ENCODE results near the gene RARS2.

RARS2 gene

GRCh38 chr6:87572883-87573282 is 16.9 kb downstream of the RARS2 start:
- DNase-seq, result no peak

GRCh38 chr6:87572021-87572420 is 17.8 kb downstream of the RARS2 start:
- DNase-seq, result no peak

DNA sequence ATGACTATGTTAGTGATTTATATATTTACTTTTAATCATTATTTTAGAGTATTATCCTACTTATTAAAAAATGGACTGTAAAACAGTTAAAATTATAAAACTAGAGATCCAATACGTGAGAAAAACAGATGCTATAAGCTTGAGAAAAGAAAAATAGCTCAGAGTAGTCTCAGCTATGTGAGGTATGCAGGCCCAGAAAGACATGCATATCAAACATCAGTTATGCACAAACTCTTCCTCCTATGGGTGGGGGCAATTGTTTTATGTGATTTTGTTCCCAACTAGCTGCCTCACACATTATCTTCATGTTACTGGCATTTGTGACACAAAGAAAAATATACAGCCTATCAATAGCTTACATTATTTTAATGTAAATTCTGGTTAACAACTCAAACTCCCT is 28.8 kb downstream of the RARS2 start:
- DNase-seq, result no peak

- DNase-seq, result no peak
Observed at GRCh38 chr6:87558446-87558845, 31.3 kb downstream of the RARS2 start.

DNA sequence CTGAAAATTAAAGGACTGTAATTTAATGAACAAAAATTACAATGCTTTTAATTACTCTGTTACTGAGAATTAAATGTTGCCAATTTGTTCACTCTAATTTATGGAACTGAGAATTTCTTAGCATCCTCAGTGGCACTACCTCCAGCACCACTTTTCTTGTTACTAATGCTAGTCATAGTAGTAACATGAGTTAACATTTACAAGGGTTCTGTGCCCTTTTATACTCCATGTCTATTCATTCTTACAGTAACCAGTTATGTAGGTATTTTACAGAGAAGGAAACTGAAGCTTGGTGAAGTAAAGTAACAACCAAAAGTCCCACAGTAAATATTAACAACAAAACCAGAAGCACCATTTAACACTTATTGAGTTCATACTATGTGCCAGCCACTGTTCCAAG is 34.3 kb downstream of the RARS2 start:
- no peak for DNase-seq

DNA sequence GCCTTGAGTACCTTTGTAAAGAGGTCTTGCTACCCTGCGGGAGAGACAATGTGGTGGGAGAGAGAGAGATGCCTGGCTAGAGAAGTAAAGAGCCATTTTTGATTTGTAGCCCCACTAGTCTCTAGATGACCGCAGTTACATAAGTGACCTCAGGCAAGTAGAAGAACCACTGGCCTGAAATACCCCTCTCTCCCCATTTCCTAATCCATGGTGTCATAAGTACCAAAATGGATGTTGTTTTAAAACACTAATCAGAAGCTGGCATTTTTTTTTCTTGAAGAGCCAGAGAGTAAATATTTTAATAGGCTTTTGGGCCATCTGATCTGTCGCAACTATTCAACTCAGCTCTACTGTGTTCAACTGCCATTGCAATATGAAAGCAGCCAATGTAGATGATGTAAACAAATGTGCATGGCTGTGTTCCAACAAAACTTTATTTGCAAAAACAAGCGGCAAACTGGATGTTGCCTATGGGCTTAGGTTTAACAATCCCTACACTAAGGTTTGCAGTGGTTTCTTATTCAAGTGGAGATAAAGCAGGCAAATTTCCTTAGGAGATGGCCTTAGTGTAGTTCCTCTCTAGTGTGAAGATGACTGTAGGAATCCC is 36.5 kb downstream of the RARS2 start:
- DNase-seq, result no peak

DNA sequence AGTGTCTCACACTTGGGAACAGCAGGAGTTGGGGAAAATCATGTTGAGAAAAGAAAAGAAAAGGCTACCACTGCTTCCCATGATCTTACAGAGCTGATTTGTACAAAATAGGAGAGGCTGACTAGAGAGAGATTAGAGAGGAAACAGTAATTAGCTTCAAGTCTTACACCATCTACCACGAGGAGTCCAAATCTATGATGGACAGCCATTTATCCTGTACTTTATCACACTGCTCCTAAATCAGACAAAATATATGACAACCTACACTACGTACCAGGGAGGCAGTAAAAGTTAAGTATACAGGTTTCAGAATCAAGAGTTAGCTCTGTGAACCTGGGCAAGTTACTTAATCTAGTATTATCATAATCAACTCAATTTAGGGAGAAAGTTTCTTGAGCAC is 38.0 kb downstream of the RARS2 start:
- no peak for DNase-seq

DNA sequence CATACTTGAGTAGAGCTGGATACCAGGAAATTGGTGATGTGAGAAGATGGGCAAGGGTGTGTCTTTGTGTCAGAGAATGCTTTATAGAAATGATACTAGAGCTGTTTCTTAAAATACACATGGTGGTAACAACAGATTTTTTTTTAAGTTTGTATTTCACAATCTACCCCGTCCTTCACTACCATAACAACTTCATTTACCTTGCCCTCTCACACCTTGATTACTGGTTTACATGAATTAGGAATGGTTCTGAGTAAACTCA is 45.4 kb downstream of the RARS2 start:
- no peak for DNase-seq

- DNase-seq, result no peak
Observed at GRCh38 chr6:87543696-87544473, 45.9 kb downstream of the RARS2 start.

- DNase-seq, result no peak
Observed at GRCh38 chr6:87541744-87542143, 48.0 kb downstream of the RARS2 start.

GRCh38 chr6:87541041-87541440 is 48.7 kb downstream of the RARS2 start:
- DNase-seq, result no peak

GRCh38 chr6:87540539-87540938 is 49.2 kb downstream of the RARS2 start:
- no peak for DNase-seq

- DNase-seq, result no peak
Observed at GRCh38 chr6:87539554-87539953, 50.2 kb downstream of the RARS2 start.

- DNase-seq, result no peak
Observed at GRCh38 chr6:87538510-87539260, 51.1 kb downstream of the RARS2 start.

DNA sequence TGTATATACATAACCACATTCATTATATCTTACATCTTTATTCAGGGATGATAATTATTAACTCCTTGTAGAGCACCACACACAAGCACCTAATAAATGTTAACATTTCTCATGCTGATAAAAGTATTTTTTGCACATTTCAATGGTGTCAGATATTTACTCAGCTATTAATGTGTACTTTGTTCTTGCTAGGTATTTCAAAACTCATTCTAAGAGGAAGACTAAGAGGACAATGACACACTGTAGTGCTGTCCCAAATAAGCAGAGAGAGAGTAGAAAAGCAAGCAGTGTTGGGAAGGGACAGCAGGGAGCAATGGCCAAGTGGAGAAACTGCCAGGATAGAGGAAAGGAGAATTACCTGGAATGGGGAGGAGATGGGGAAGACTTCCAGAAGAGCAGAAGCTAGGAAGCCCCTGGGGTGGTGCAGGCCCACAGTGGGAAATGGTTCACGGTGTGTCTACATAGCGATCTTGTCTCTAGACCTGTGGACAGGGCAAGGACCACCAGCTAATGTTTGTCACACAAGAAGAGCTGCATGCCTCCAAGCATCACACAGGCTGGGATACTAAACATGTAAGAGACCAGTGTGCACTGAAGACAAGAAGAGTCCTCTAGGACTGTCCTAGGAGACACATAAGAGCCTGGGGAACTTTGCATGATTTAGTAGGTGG is 55.3 kb downstream of the RARS2 start:
- no peak for DNase-seq

GRCh38 chr6:87529221-87529620 is 60.6 kb downstream of the RARS2 start:
- DNase-seq, result no peak

DNA sequence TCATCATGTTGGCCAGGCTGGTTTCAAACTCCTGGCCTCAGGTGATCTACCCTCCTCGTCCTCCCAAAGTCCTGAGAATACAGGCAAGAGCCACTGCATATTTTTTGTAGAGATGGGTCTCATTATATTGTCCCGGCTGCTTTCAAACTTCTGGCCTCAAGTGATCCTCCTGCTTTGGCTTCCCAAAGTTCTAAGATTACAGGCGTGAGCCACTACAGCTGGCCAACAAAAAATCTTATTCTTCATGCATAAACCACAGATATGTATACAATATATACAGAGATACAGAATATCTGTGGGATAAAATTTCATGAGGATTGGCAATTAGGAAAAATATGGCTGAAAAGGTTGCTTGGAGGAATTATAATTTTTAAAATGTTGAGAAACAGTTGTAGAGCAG is 67.1 kb downstream of the RARS2 start:
- DNase-seq, result no peak

DNA sequence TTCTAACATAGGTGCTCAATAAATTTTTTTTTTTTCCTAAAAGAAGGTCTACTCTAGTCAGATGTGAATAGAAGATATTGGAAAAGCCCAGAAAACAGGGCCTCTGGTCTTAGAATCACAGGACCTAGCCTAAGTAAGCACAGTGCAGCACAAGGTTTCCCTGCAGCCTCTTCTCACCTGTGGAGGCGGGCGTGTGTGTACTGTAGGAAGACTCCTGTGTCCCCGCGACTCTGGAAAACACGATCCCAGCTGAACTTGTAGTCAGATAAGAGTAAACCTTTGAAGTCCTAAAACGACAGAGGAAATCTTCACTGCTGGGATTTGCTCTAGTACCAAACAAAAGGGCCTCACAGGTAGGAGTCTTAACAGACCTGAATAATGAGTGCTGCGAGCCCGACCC is 71.3 kb downstream of the RARS2 start:
- DNase-seq, result no peak

DNA sequence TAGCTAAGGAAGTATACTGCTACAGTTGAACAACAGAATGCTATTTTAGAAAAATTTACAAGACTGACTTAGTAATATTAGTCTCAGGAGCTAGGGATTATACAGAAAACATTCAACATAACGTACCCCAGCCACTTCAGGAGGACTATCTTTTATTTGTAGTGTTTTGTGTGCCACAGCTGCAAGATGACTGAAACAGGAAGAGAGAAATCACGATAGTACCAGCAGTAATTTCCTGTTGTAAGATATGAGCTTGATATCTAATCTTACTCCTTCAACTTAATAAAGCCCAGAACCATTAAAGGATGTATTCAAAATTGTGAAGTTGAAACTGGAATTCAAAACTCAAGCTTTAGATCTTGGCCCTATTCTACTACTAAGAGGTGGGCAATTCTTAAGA is 75.0 kb downstream of the RARS2 start:
- DNase-seq, result no peak

DNA sequence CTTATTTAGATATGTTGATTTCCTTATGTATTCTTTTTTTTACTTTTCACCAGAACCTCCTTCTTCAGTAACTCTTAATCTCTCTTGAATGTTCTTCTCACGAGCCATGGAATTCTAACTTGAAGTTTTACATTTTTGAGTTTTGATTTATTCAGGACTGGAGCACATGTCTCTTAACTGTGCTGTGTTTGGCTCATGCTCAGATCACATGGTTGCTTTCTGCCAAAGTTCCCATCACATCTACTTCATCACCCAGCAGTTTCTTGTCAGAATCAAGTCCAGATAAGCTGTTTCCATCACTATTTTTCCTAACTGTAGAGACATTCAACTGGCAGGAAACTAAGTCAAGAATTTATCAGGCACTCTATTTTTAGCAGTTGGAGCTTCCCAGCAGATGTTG is 85.3 kb downstream of the RARS2 start:
- DNase-seq, result no peak

- DNase-seq, result no peak
Observed at GRCh38 chr6:87501809-87502572, 87.8 kb downstream of the RARS2 start.

- DNase-seq, result no peak
Observed at GRCh38 chr6:87498048-87498447, 91.7 kb downstream of the RARS2 start.

GRCh38 chr6:87494761-87495422 is 94.9 kb downstream of the RARS2 start:
- no peak for DNase-seq
